Activated B cell treated with CpG ODN at 0.5 μM for 24 hours (primary cell): ENCODE data around the gene ANP32A. TPM values are rescaled to one million over a fixed set of nuclear protein-coding genes. Genes with fewer than 3 reads are reported as not detected.
"Not testable (repeated sequence)": the region's sequence is repeated elsewhere in the genome, so short reads cannot be mapped to it uniquely, and the experiment has no call there.

Experiments
- ATAC-seq: fragments of 200-7000 bp; cut with Tn5 transposase; one replicate; pipeline ENCODE4 v1.10.0; 2021; ENCODE audit warnings: low read depth, mild to moderate bottlenecking, moderate library complexity
- CTCF ChIA-PET: fragments of 350-600 bp; sonication (Branson Sonifier 250); formaldehyde crosslinking; loops from one replicate; lab custom pipeline; 2021; ENCODE audit warnings: antibody characterized with exemption; lab: Charles Lee
- POLR2A ChIA-PET: fragments of 350-600 bp; sonication (Branson Sonifier 250); formaldehyde crosslinking; loops from one replicate; lab custom pipeline; 2021; ENCODE audit warnings: antibody characterized with exemption; lab: Charles Lee
- DNase-seq: peaks from one replicate; pipeline ENCODE4 v3.0.0; 2022
- H3K27ac Mint-ChIP-seq: one replicate; pipeline ENCODE4 v1.8.0; 2020; ENCODE audit warnings: mixed read lengths
- H3K27me3 Mint-ChIP-seq: one replicate; pipeline ENCODE4 v1.8.0; 2021; ENCODE audit warnings: mixed read lengths
- H3K36me3 Mint-ChIP-seq: one replicate; pipeline ENCODE4 v1.8.0; 2021; ENCODE audit warnings: low read depth, mixed read lengths
- H3K4me1 Mint-ChIP-seq: one replicate; pipeline ENCODE4 v1.8.0; 2021; ENCODE audit warnings: mixed read lengths
- H3K4me3 Mint-ChIP-seq: one replicate; pipeline ENCODE4 v1.8.0; 2020; ENCODE audit warnings: mild to moderate bottlenecking, mixed read lengths
- H3K9me3 Mint-ChIP-seq: one replicate; pipeline ENCODE4 v1.8.0; 2020; ENCODE audit warnings: mixed read lengths
- CTCF ChIP-seq: fragments of 200-600 bp; IDR thresholded peaks from one replicate; pipeline ENCODE4 v1.8.0; 2022; ENCODE audit warnings: antibody characterized with exemption, mild to moderate bottlenecking
- intact Hi-C: fragments of 100-400 bp; cut with micrococcal nuclease; formaldehyde crosslinking; loops from one replicate; pipeline ENCODE4 v1.15.1; 2024
- total RNA-seq: library from RNA; stranded (reverse); gene quantifications from 2 replicates; pipeline ENCODE4 v1.2.3, GENCODE V29; 2022

Gene ANP32A
- total RNA-seq = 199 and 218 TPM in 2 replicates

- peak; percentile 72 for ATAC-seq
- peak within 1 kb of the TSS; percentile 97 for H3K4me3 Mint-ChIP-seq
- TF ChIP-seq CTCF = no peak
- DNase-seq = peak; percentile 99
- intact Hi-C loops = loop anchor here (2.0 to 10.0 kb wide), 3 partner anchors 86 to 634 kb away; partner anchors contain the start of genes FEM1B and RPLP1
- H3K4me1 Mint-ChIP-seq = peaks cover 32% of the 10 kb centered on the region
- peak within 1 kb of the TSS; percentile 97 for H3K27ac Mint-ChIP-seq
- H3K36me3 Mint-ChIP-seq = peaks cover 28% of the 10 kb centered on the region
- no peaks in the 10 kb centered on the region for H3K9me3 Mint-ChIP-seq
- no peaks in the 10 kb centered on the region for H3K27me3 Mint-ChIP-seq
- ChIA-PET POLR2A (interaction anchor here (0.6 to 6.6 kb wide), 6 partner anchors 27 to 632 kb away, joined by 4 to 167 read pairs (median 8); partner anchors contain the start of gene RPLP1), CTCF (interaction anchor here (0.6 to 1.0 kb wide), 2 partner anchors 8 to 26 kb away, joined by 3 to 5 read pairs; no protein-coding TSS in a partner anchor)
Measured at GRCh38 chr15:68820295-68821189, at the start of gene ANP32A. Gene ANP32A (minus strand): TSS chr15:68820895. CDS start chr15:68820751, 144 bp downstream.

DNA sequence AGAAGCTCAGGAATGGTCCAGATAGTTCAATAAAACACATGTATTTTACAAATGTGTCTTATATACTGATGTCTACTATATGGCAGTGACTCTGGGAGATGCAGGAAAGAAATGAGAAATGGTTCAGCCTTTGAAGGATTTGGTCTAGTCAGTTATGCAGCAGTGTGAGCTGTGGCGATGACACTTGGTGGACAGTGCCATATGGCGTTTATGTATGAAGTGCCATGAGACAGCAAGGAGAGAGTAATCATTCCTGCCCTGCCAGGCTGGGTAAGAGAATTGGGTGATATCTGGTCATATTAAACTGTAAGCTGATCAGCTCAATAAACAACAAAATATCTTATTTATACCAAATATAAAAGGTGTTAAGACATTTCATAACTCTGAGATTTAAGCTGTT lies 47.6 kb upstream of the ANP32A start:
- ChIA-PET POLR2A (interaction anchor here (0.5 kb wide), 1 partner anchor 122 kb away, joined by 3 read pairs; no protein-coding TSS in a partner anchor), CTCF (no interaction called here)
- ATAC-seq = no peak
- Mint-ChIP-seq H3K27ac (no peak overlapping the region), H3K4me1 (no peaks in the 10 kb centered on the region), H3K36me3 (no peaks in the 10 kb centered on the region), H3K27me3 (peaks cover 9% of the 10 kb centered on the region), H3K9me3 (peaks cover 6% of the 10 kb centered on the region), H3K4me3 (no peak overlapping the region)
- intact Hi-C loops = no loop called here
- no peak for DNase-seq
- TF ChIP-seq CTCF = no peak

GRCh38 chr15:68862415-68862814 lies 41.7 kb upstream of the ANP32A start:
- H3K9me3 Mint-ChIP-seq = peaks cover 11% of the 10 kb centered on the region
- intact Hi-C loops = no loop called here
- CTCF ChIA-PET = no interaction called here
- POLR2A ChIA-PET = no interaction called here
- DNase-seq (no peak), ATAC-seq (no peak)
- H3K27me3 Mint-ChIP-seq = peaks cover 9% of the 10 kb centered on the region
- H3K4me3 Mint-ChIP-seq = no peak overlapping the region
- TF ChIP-seq CTCF = no peak
- no peak overlapping the region for H3K27ac Mint-ChIP-seq
- no peaks in the 10 kb centered on the region for H3K4me1 Mint-ChIP-seq
- H3K36me3 Mint-ChIP-seq = no peaks in the 10 kb centered on the region

GRCh38 chr15:68858666-68859065 lies 38.0 kb upstream of the ANP32A start:
- DNase-seq, ATAC-seq, H3K27me3 Mint-ChIP-seq, H3K27ac Mint-ChIP-seq, CTCF ChIA-PET, H3K4me1 Mint-ChIP-seq, H3K36me3 Mint-ChIP-seq, POLR2A ChIA-PET, H3K4me3 Mint-ChIP-seq, intact Hi-C loops: not testable (repeated sequence)
- peaks cover 18% of the 10 kb centered on the region for H3K9me3 Mint-ChIP-seq

- H3K27me3 Mint-ChIP-seq, DNase-seq, intact Hi-C loops, H3K27ac Mint-ChIP-seq, H3K4me3 Mint-ChIP-seq, H3K4me1 Mint-ChIP-seq, H3K36me3 Mint-ChIP-seq, POLR2A ChIA-PET, ATAC-seq: not testable (repeated sequence)
- CTCF ChIA-PET = interaction anchor here (0.6 kb wide), 1 partner anchor 71 kb away, joined by 3 read pairs; no protein-coding TSS in a partner anchor
- H3K9me3 Mint-ChIP-seq = peaks cover 16% of the 10 kb centered on the region
Measured at GRCh38 chr15:68857443-68857842, 36.7 kb upstream of the ANP32A start.

GRCh38 chr15:68852461-68852860 lies 31.8 kb upstream of the ANP32A start:
- CTCF ChIA-PET = interaction anchor here (0.6 to 0.9 kb wide), 2 partner anchors 22 to 48 kb away, joined by 3 read pairs; no protein-coding TSS in a partner anchor

More at GRCh38 chr15:68852461-68852860, 31.8 kb upstream of the ANP32A start:
- Mint-ChIP-seq H3K27me3 (peaks cover 7% of the 10 kb centered on the region), H3K4me1 (peaks cover 18% of the 10 kb centered on the region), H3K27ac (no peak overlapping the region), H3K36me3 (no peaks in the 10 kb centered on the region), H3K9me3 (peaks cover 12% of the 10 kb centered on the region), H3K4me3 (no peak overlapping the region)
- intact Hi-C loops = no loop called here
- POLR2A ChIA-PET = interaction anchor here (0.6 kb wide), 1 partner anchor 180 kb away, joined by 4 read pairs; no protein-coding TSS in a partner anchor
- ATAC-seq (no peak), DNase-seq (no peak)
- no peak for TF ChIP-seq CTCF
